Measurements from ENCODE around the gene DYSF.

- no peak for TF ChIP-seq CTCF (IDR thresholded peaks at IDR 0.05)
- no peak for TF ChIP-seq POLR2AphosphoS5 (IDR thresholded peaks at IDR 0.05; ENCODE audit: low read depth, low read length)
- no peak for TF ChIP-seq REST (IDR thresholded peaks at IDR 0.05; ENCODE audit: insufficient read depth in 1 of 2, low read depth in 2 of 2, low read length in 1 of 2)
These were observed 176.6 kb downstream of the DYSF start for GRCh38 chr2:71629771-71630453.
